Spleen (tissue), 7 donors: ENCODE measurements around the gene GRIK3.

Source experiments
- CTCF ChIP-seq, 11 experiments: fragments of 200-600 bp in 7 of 11; fragments of 450-650 bp in 4 of 11; sonication (generic) in 4 of 11; IDR thresholded peaks in 8 of 11; conservative IDR thresholded peaks in 3 of 11; 1 replicate in 7 of 11; 2 replicates in 4 of 11; pipeline versions ENCODE4 v1.4.0 to v1.8.0; 2016 to 2021; ENCODE audit warnings: antibody characterized with exemption in 11 of 11, inconsistent platforms in 4 of 11, mild to moderate bottlenecking in 1 of 11
- POLR2A ChIP-seq, 3 donors: fragments of 450-650 bp; IDR thresholded peaks; one replicate each; pipeline ENCODE4 v1.5.1; 2017; ENCODE audit warnings: antibody characterized with exemption in 3 of 3, mild to moderate bottlenecking in 1 of 3
- POLR2AphosphoS5 ChIP-seq, 3 donors: sonication (generic); formaldehyde crosslinking; IDR thresholded peaks; one replicate each; pipeline ENCODE4 v1.5.1; 2017; ENCODE audit warnings: antibody characterized with exemption in 3 of 3
- donor health status: DM: no; HTN: no; CAD: no; lungs with moderate emphysema.
- donor health status: DM: no; HTN: no; CAD: no.
- donor health status: DM: no; HTN: no; CAD: no.

DNA sequence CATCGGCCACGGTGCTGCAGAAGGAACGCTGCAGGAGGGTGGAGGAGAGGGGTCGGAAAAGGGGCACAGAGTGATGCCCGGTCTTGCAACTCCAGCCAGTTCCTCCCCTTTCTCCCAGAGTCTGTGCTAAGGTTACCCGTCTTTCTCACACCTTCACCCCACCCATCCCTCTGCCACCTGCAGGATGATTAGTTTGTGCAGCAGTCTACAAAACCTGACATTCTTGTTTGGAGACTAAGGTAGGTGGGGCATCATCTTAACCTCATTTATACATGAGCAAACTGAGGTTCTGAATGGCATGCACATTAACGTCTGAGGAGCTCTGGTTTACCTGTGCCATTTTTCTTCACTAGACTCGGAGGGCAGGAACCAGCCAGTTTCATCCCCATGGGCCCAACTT, 232.3 kb downstream of the GRIK3 start:
- TF ChIP-seq POLR2AphosphoS5 (IDR thresholded peaks at IDR 0.05): no peak
- TF ChIP-seq CTCF (IDR thresholded peaks at IDR 0.05 in 8 of 11, conservative IDR thresholded peaks at IDR 0.05 in 3 of 11): no peak
- TF ChIP-seq POLR2A (IDR thresholded peaks at IDR 0.05): no peak
